Osteocyte (in vitro differentiated cells): ENCODE data around the gene RALGPS1. TPM values are rescaled to one million over a fixed set of nuclear protein-coding genes. Genes with fewer than 3 reads are reported as not detected.

Source experiments
- DNase-seq: peaks from one replicate; pipeline ENCODE4 v3.0.0; 2021; ENCODE audit warnings: mixed read lengths; ENCODE audit not compliant: unreplicated experiment; ENCODE audit errors: extremely low spot score
- H3K27ac Mint-ChIP-seq: one replicate; pipeline ENCODE4 v1.8.0; 2021; ENCODE audit warnings: mild to moderate bottlenecking, mixed read lengths; ENCODE audit not compliant: unreplicated experiment
- H3K27me3 Mint-ChIP-seq: one replicate; pipeline ENCODE4 v1.8.0; 2021; ENCODE audit warnings: mixed read lengths; ENCODE audit not compliant: unreplicated experiment
- H3K36me3 Mint-ChIP-seq: one replicate; pipeline ENCODE4 v1.8.0; 2021; ENCODE audit warnings: mixed read lengths; ENCODE audit not compliant: unreplicated experiment
- H3K4me1 Mint-ChIP-seq: one replicate; pipeline ENCODE4 v1.8.0; 2021; ENCODE audit warnings: mixed read lengths; ENCODE audit not compliant: unreplicated experiment
- H3K4me3 Mint-ChIP-seq: one replicate; pipeline ENCODE4 v1.8.0; 2021; ENCODE audit warnings: mild to moderate bottlenecking, moderate library complexity, mixed read lengths; ENCODE audit not compliant: unreplicated experiment
- H3K9me3 Mint-ChIP-seq: one replicate; pipeline ENCODE4 v1.8.0; 2021; ENCODE audit warnings: mixed read lengths; ENCODE audit not compliant: unreplicated experiment
- CTCF ChIP-seq: fragments of 200-600 bp; sonication (generic); IDR thresholded peaks from 2 replicates; pipeline ENCODE4 v1.5.0; 2021; ENCODE audit warnings: antibody characterized with exemption, mild to moderate bottlenecking, moderate library complexity
- total RNA-seq: library from RNA; stranded (reverse); gene quantifications from 2 replicates; pipeline ENCODE4 v1.2.1, GENCODE V29; 2021

RALGPS1 gene
- total RNA-seq, 1 donor from 2014 or later: 9.9 TPM

- H3K27ac Mint-ChIP-seq: no peak overlapping the region
- H3K36me3 Mint-ChIP-seq: peaks cover 30% of the 10 kb centered on the region
- TF ChIP-seq CTCF: no peak
- DNase-seq: no peak
- H3K27me3 Mint-ChIP-seq: no peaks in the 10 kb centered on the region
- no peak overlapping the region for H3K4me3 Mint-ChIP-seq
- no peaks in the 10 kb centered on the region for H3K9me3 Mint-ChIP-seq
- H3K4me1 Mint-ChIP-seq: no peaks in the 10 kb centered on the region
Measured at GRCh38 chr9:127104581-127105311, 190.2 kb downstream of the RALGPS1 start.

DNA sequence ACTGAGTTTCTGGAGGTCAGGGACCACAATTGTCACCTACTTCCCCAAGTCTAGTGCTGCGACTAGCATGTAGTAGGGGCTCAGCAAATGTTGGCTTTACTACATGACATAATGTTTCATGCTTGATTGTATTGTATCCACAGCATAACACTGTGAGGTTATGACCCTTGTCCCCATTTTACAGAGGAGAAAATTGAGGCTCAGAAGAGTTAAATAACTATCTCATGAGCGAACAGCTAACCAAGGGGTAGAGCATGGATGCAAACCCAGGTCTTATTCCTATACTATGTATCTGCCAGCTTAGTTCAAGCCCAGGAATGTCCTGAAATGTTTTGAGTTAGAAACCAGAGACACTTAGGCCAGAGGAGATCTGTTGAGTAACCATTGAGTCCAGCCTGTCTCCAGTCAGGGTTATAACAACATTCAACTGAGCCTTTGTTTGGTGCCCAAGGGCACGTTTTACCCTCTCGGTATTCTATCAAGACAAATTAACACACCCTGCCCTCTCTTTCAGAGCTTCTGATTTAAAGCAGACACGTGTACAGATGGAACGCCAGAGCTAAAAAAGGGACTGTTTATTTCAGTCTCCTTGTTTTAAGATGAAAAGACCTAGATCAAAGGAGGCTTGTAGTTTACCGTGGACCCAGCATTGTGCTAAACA lies 191.4 kb downstream of the RALGPS1 start:
- Mint-ChIP-seq H3K4me3 (no peak overlapping the region), H3K4me1 (no peaks in the 10 kb centered on the region), H3K36me3 (peaks cover 30% of the 10 kb centered on the region), H3K27me3 (no peaks in the 10 kb centered on the region), H3K27ac (no peak overlapping the region), H3K9me3 (no peaks in the 10 kb centered on the region)
- DNase-seq: no peak
- TF ChIP-seq CTCF: no peak

DNA sequence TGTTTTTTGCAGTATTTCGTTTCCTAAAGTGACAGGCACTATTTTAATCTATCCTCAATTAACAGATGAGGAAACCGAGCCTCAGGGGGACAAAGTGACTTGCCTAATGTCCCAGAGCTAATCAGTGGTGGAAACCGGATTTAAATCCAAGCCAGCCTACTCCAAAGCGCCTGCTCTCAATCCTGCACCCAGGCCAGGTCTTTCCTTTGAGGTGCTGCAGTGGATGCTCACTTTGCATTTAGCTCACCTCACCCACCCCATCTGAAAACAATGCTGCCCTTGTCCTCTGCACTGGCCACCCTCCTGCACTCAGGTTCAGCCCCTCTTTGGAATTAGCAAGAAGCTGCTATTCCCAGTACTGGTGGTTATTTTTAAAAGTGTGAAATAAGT lies 191.9 kb downstream of the RALGPS1 start:
- Mint-ChIP-seq H3K36me3 (peaks cover 30% of the 10 kb centered on the region), H3K9me3 (no peaks in the 10 kb centered on the region), H3K27ac (no peak overlapping the region), H3K4me3 (no peak overlapping the region), H3K4me1 (no peaks in the 10 kb centered on the region), H3K27me3 (no peaks in the 10 kb centered on the region)
- no peak for DNase-seq
- TF ChIP-seq CTCF: no peak

DNA sequence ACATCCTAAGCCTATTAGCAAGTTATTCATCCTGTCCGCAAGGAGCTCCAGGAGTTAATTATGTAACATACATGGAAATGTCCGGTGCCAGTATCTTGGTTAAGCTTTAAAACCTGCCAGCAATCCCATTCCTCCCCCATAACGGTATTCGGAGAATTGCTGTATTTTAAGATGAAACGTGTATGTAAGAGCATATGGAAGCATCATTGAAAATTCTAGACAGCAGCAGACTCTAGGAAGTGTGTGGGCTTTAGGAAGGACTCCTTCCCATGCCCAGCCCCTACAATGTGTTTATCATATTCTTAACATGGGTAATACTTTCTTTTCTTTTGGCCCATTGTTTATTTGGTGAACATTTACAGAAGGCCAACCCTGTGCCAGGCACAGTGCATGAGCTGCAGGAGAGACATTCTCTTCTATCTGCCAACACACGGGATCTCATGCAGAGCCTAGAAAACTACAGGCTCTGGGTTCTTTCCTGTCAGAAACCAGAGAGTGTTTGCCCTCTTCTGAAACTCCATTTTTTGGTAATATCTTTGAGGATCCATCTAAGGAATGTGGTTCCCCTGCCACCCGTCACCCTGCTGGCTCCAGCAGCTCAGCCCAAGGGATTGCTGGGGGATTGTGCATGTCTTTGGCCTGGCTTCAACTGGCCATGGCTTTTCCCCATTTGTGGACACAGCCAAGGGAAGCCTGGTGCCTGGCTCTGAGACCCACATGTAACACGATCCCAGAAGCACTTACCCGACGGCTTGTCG lies 192.8 kb downstream of the RALGPS1 start:
- no peak for TF ChIP-seq CTCF
- H3K36me3 Mint-ChIP-seq: peaks cover 28% of the 10 kb centered on the region
- H3K4me1 Mint-ChIP-seq: peaks cover under 1% of the 10 kb centered on the region
- H3K27me3 Mint-ChIP-seq: no peaks in the 10 kb centered on the region
- no peak overlapping the region for H3K4me3 Mint-ChIP-seq
- no peak overlapping the region for H3K27ac Mint-ChIP-seq
- no peaks in the 10 kb centered on the region for H3K9me3 Mint-ChIP-seq
- DNase-seq: no peak
